Astrocyte (in vitro differentiated cells and primary cell): ENCODE results near the gene DOCK2. TPM values are rescaled to one million over a fixed set of nuclear protein-coding genes. Genes with fewer than 3 reads are reported as not detected.

Experiments used
- DNase-seq: peaks from one replicate; pipeline ENCODE4 v3.0.0-alpha.2; 2010; ENCODE audit warnings: low read depth
- FAIRE-seq: peaks from 2 replicates; lab custom pipeline; 2011; peaks lifted over from hg19 to GRCh38; lab: Jason Lieb, UNC
- H2AFZ ChIP-seq: 2 replicates; pipeline ENCODE4 v1.6.0; 2012; ENCODE audit warnings: low read depth, low read length, inconsistent platforms
- H3K27ac ChIP-seq: 2 replicates; pipeline ENCODE4 v1.5.1; 2011; ENCODE audit warnings: low read depth, low read length, inconsistent platforms
- H3K27me3 ChIP-seq: 2 replicates; pipeline ENCODE4 v1.6.0; 2011; ENCODE audit warnings: low read length, inconsistent platforms; ENCODE audit not compliant: insufficient read depth
- H3K36me3 ChIP-seq: 2 replicates; pipeline ENCODE4 v1.5.1; 2011; ENCODE audit warnings: low read length, inconsistent platforms; ENCODE audit not compliant: insufficient read depth
- H3K4me1 ChIP-seq: 2 replicates; pipeline ENCODE4 v1.5.1; 2011; ENCODE audit warnings: low read length, inconsistent platforms; ENCODE audit not compliant: insufficient read depth
- H3K4me2 ChIP-seq: 2 replicates; pipeline ENCODE4 v1.6.0; 2012; ENCODE audit warnings: low read length, inconsistent platforms
- H3K4me3 ChIP-seq: 2 replicates; pipeline ENCODE4 v1.5.1; 2011; ENCODE audit warnings: low read depth, mild to moderate bottlenecking, low read length, inconsistent platforms; ENCODE audit not compliant: insufficient read depth
- H3K79me2 ChIP-seq: 2 replicates; pipeline ENCODE4 v1.6.0; 2012; ENCODE audit warnings: mild to moderate bottlenecking, low read length, inconsistent platforms; ENCODE audit not compliant: insufficient read depth
- H3K9ac ChIP-seq: 2 replicates; pipeline ENCODE4 v1.6.0; 2012; ENCODE audit warnings: mild to moderate bottlenecking, low read length, inconsistent platforms
- H3K9me3 ChIP-seq: 2 replicates; pipeline ENCODE4 v1.5.1; 2012; ENCODE audit warnings: low read depth, mild to moderate bottlenecking, low read length, inconsistent platforms; ENCODE audit not compliant: insufficient read depth
- H4K20me1 ChIP-seq: 2 replicates; pipeline ENCODE4 v1.6.0; 2012; ENCODE audit warnings: low read length, inconsistent platforms; ENCODE audit not compliant: insufficient read depth
- H3K27ac Mint-ChIP-seq: one replicate; pipeline ENCODE4 v1.8.0; 2021; ENCODE audit warnings: mild to moderate bottlenecking, mixed read lengths; ENCODE audit not compliant: unreplicated experiment
- H3K27me3 Mint-ChIP-seq: one replicate; pipeline ENCODE4 v1.8.0; 2021; ENCODE audit warnings: low read depth, mixed read lengths; ENCODE audit not compliant: unreplicated experiment
- H3K36me3 Mint-ChIP-seq: one replicate; pipeline ENCODE4 v1.8.0; 2021; ENCODE audit warnings: low read depth, mixed read lengths; ENCODE audit not compliant: unreplicated experiment
- H3K4me1 Mint-ChIP-seq: one replicate; pipeline ENCODE4 v1.8.0; 2021; ENCODE audit warnings: low read depth, mixed read lengths; ENCODE audit not compliant: unreplicated experiment
- H3K4me3 Mint-ChIP-seq: one replicate; pipeline ENCODE4 v1.8.0; 2021; ENCODE audit warnings: mild to moderate bottlenecking, moderate library complexity, mixed read lengths; ENCODE audit not compliant: unreplicated experiment
- H3K9me3 Mint-ChIP-seq: one replicate; pipeline ENCODE4 v1.8.0; 2021; ENCODE audit warnings: mild to moderate bottlenecking, mixed read lengths; ENCODE audit not compliant: unreplicated experiment
- EZH2 ChIP-seq: IDR thresholded peaks from 2 replicates; pipeline ENCODE4 v1.6.1; 2012; ENCODE audit warnings: mild to moderate bottlenecking, low read length, inconsistent platforms; ENCODE audit not compliant: insufficient read depth
- total RNA-seq: library from RNA; stranded (reverse); gene quantifications from 2 replicates; pipeline ENCODE4 v1.2.1, GENCODE V29; 2021
- TF ChIP-seq, protein P1 (sequence below): IDR thresholded peaks from 2 replicates; pipeline ENCODE4 v1.5.1; 2011; ENCODE audit warnings: low read depth, mild to moderate bottlenecking, inconsistent platforms, low read length, moderate library complexity; ENCODE audit not compliant: insufficient read depth

The DOCK2 gene
- total RNA-seq, 1 donor from 2014 or later: 0.66 TPM

DNA sequence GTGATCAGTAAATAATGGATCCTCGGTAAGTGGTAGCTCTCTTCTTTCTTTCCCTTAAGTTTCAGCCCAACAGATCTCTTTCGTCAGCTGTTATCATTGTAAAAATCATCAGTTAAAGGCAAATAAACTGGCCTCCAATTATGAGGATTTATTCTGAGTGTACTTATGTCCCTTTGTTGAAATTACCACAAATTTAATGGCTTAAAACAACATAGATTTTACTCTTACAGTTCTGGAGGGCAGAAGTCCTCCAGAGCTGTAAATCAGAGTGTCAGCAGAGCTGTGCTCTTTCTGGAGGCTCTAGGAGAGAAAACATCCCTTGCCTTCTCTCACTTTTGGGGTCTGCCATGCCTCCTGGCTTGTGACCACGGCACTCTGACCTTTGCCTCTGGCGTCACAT lies 238.7 kb downstream of the DOCK2 start:
- no peak overlapping the region for H3K27ac Mint-ChIP-seq
- no peak for DNase-seq
- H3K9me3 ChIP-seq: no peaks in the 10 kb centered on the region
- H3K4me2 ChIP-seq: no peak overlapping the region
- TF ChIP-seq EZH2: no peak
- TF ChIP-seq, protein P1, sequence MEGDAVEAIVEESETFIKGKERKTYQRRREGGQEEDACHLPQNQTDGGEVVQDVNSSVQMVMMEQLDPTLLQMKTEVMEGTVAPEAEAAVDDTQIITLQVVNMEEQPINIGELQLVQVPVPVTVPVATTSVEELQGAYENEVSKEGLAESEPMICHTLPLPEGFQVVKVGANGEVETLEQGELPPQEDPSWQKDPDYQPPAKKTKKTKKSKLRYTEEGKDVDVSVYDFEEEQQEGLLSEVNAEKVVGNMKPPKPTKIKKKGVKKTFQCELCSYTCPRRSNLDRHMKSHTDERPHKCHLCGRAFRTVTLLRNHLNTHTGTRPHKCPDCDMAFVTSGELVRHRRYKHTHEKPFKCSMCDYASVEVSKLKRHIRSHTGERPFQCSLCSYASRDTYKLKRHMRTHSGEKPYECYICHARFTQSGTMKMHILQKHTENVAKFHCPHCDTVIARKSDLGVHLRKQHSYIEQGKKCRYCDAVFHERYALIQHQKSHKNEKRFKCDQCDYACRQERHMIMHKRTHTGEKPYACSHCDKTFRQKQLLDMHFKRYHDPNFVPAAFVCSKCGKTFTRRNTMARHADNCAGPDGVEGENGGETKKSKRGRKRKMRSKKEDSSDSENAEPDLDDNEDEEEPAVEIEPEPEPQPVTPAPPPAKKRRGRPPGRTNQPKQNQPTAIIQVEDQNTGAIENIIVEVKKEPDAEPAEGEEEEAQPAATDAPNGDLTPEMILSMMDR: no peak
- H3K9me3 Mint-ChIP-seq: no peaks in the 10 kb centered on the region
- H3K4me1 ChIP-seq: no peaks in the 10 kb centered on the region
- H3K27me3 ChIP-seq: no peaks in the 10 kb centered on the region
- peaks cover 12% of the 10 kb centered on the region for H3K36me3 ChIP-seq
- no peak overlapping the region for H2AFZ ChIP-seq
- H3K4me3 Mint-ChIP-seq: no peak overlapping the region
- H3K27ac ChIP-seq: no peak overlapping the region
- peaks cover 9% of the 10 kb centered on the region for H3K4me1 Mint-ChIP-seq
- H3K4me3 ChIP-seq: no peak overlapping the region
- H3K9ac ChIP-seq: no peak overlapping the region
- no peaks in the 10 kb centered on the region for H3K27me3 Mint-ChIP-seq
- H3K79me2 ChIP-seq: no peaks in the 10 kb centered on the region
- no peaks in the 10 kb centered on the region for H3K36me3 Mint-ChIP-seq
- H4K20me1 ChIP-seq: no peaks in the 10 kb centered on the region
- FAIRE-seq: no peak

DNA sequence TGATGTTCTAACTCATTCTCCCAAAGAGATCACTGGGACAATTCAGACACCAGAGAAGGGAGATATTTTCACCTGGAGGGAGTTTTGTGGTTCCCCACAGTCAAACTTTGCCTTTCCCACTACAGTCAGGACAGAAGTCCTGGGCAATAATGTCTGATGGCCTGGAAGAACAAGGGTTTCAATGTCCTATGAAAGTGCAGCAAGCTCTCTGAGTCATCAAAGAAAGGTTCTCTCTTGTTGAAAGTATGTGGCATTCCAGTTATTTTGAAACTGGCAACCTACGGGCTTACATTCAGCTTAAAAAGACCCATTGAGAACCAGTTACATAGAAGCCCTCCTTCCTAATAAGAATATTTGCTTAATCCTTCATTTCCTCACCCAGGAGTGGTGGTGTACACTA lies 239.3 kb downstream of the DOCK2 start:
- Histone ChIP-seq H3K27me3 (no peaks in the 10 kb centered on the region), H3K79me2 (no peaks in the 10 kb centered on the region), H3K4me1 (no peaks in the 10 kb centered on the region), H3K4me2 (peak overlapping the region; percentile 2), H2AFZ (no peak overlapping the region), H3K4me3 (no peak overlapping the region), H4K20me1 (no peaks in the 10 kb centered on the region), H3K36me3 (peaks cover 18% of the 10 kb centered on the region), H3K27ac (no peak overlapping the region), H3K9me3 (no peaks in the 10 kb centered on the region), H3K9ac (no peak overlapping the region)
- peaks cover 9% of the 10 kb centered on the region for H3K4me1 Mint-ChIP-seq
- no peak for TF ChIP-seq EZH2
- TF ChIP-seq, protein P1: no peak
- peak overlapping the region; percentile 4 for H3K27ac Mint-ChIP-seq
- H3K4me3 Mint-ChIP-seq: no peak overlapping the region
- H3K9me3 Mint-ChIP-seq: no peaks in the 10 kb centered on the region
- no peaks in the 10 kb centered on the region for H3K36me3 Mint-ChIP-seq
- no peak for FAIRE-seq
- H3K27me3 Mint-ChIP-seq: no peaks in the 10 kb centered on the region
- DNase-seq: peak; percentile 66

DNA sequence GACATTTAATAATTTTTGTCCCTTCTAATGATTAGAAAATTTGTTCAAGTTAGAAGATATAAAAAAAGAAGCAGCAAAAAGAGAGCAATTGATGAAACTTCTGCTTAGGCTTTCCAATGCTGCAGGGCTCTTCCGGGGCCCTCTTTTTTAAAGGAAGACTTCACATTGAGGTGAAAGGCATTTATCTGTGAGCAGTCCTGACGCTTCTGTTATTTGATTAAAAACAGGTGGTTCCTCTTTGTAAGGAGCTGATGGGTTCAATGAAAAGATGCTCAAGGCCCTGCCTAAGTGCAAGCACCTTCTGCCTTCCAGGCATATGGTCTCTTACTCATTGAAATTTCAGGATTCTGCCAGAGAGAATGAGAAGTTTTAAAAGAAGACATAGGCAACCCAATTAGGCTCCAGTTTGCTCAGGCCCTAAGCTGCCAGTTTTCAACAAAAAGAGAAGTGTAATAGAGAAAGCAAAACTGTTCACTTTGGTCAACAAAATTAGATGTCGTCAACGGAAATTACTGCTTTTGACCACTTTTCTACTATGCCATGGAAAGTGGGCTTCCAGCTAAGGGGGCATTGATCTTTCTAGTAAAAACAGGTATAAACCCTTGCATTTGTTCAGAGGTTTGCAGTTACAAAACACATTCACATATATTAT lies 243.1 kb downstream of the DOCK2 start:
- no peak for DNase-seq
- FAIRE-seq: no peak
- H3K36me3 ChIP-seq: peaks cover 31% of the 10 kb centered on the region
- H4K20me1 ChIP-seq: no peaks in the 10 kb centered on the region
- Mint-ChIP-seq H3K27me3 (peaks cover 3% of the 10 kb centered on the region), H3K9me3 (no peaks in the 10 kb centered on the region), H3K4me3 (no peak overlapping the region), H3K4me1 (peaks cover 6% of the 10 kb centered on the region), H3K36me3 (no peaks in the 10 kb centered on the region), H3K27ac (no peak overlapping the region)
- H3K4me2 ChIP-seq: no peak overlapping the region
- TF ChIP-seq, protein P1: no peak
- TF ChIP-seq EZH2: no peak
- no peaks in the 10 kb centered on the region for H3K4me1 ChIP-seq
- H3K79me2 ChIP-seq: no peaks in the 10 kb centered on the region
- no peaks in the 10 kb centered on the region for H3K27me3 ChIP-seq
- H3K9me3 ChIP-seq: no peaks in the 10 kb centered on the region
- no peak overlapping the region for H2AFZ ChIP-seq
- H3K4me3 ChIP-seq: no peak overlapping the region
- H3K27ac ChIP-seq: no peak overlapping the region
- no peak overlapping the region for H3K9ac ChIP-seq
